ENCODE measurements around the gene EFL1.

The EFL1 gene

GRCh38 chr15:82146576-82146975 is 116.0 kb downstream of the EFL1 start:
- no peak for DNase-seq (ENCODE audit: low read depth)
- TF ChIP-seq, protein P1, sequence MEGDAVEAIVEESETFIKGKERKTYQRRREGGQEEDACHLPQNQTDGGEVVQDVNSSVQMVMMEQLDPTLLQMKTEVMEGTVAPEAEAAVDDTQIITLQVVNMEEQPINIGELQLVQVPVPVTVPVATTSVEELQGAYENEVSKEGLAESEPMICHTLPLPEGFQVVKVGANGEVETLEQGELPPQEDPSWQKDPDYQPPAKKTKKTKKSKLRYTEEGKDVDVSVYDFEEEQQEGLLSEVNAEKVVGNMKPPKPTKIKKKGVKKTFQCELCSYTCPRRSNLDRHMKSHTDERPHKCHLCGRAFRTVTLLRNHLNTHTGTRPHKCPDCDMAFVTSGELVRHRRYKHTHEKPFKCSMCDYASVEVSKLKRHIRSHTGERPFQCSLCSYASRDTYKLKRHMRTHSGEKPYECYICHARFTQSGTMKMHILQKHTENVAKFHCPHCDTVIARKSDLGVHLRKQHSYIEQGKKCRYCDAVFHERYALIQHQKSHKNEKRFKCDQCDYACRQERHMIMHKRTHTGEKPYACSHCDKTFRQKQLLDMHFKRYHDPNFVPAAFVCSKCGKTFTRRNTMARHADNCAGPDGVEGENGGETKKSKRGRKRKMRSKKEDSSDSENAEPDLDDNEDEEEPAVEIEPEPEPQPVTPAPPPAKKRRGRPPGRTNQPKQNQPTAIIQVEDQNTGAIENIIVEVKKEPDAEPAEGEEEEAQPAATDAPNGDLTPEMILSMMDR (IDR thresholded peaks at IDR 0.05; ENCODE audit: insufficient read depth, low read depth, low read length, missing control alignments), result no peak
- H3K4me3 ChIP-seq (ENCODE audit: low read length), result no peak overlapping the region

- TF ChIP-seq, protein P1 (IDR thresholded peaks at IDR 0.05; ENCODE audit: insufficient read depth, low read depth, low read length, missing control alignments), result no peak
- H3K4me3 ChIP-seq (ENCODE audit: low read length), result no peak overlapping the region
- no peak for DNase-seq (ENCODE audit: low read depth)
Measured at GRCh38 chr15:82143390-82144385, 118.8 kb downstream of the EFL1 start.

DNA sequence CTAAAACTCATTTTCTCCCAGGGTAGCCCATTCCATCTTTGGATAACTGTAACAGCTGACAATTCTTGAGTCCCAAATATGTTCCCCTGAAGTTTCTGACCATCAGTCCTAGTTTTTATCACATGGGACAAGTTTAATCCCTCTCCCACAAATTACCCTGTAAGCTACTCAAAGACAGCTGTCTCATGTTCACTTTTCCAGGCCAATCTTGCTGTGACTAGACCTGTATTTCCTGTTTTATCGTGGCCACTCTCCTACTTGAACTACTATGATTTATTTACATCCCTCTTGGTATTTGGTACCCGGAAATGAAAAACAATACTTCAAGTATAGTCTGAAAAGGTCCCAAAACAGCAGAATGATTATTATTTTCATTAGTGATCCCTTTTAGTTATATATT is 121.6 kb downstream of the EFL1 start:
- no peak overlapping the region for H3K4me3 ChIP-seq (ENCODE audit: low read length)
- DNase-seq (ENCODE audit: low read depth), result peak; percentile 83
- TF ChIP-seq, protein P1 (IDR thresholded peaks at IDR 0.05; ENCODE audit: insufficient read depth, low read depth, low read length, missing control alignments), result no peak

DNA sequence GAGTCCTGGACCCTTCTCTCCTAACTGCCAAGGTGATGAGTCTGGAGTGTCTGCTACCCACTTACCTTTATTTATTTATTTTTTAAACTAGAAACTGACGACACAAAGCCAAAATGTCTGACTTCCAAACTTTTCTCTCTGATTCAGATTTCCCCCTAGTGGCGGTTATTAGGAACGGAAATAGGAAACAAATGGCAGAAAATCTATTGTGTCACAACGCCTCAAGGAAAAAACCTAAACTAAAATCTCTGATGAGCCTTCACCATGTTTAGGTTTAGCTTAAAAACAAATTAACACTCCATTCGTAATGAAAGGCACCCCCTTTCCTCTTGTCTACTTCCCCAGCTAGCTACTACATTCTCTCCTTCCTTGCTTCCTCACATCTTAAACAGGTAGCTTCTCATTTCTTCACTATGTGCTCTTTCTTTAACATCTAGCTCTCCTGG is 122.7 kb downstream of the EFL1 start:
- TF ChIP-seq, protein P1 (IDR thresholded peaks at IDR 0.05; ENCODE audit: insufficient read depth, low read depth, low read length, missing control alignments), result peak; percentile 73
- DNase-seq (ENCODE audit: low read depth), result peak; percentile 60
- H3K4me3 ChIP-seq (ENCODE audit: low read length), result no peak overlapping the region

GRCh38 chr15:82138306-82138705 is 124.2 kb downstream of the EFL1 start:
- TF ChIP-seq, protein P1 (IDR thresholded peaks at IDR 0.05; ENCODE audit: insufficient read depth, low read depth, low read length, missing control alignments), result no peak
- no peak overlapping the region for H3K4me3 ChIP-seq (ENCODE audit: low read length)
- no peak for DNase-seq (ENCODE audit: low read depth)

GRCh38 chr15:82137261-82137660 is 125.3 kb downstream of the EFL1 start:
- DNase-seq (ENCODE audit: low read depth), result no peak
- TF ChIP-seq, protein P1 (IDR thresholded peaks at IDR 0.05; ENCODE audit: insufficient read depth, low read depth, low read length, missing control alignments), result no peak
- no peak overlapping the region for H3K4me3 ChIP-seq (ENCODE audit: low read length)
